ENCODE results near the gene FMN1.

Gene FMN1

GRCh38 chr15:32878869-32879805, 315.4 kb downstream of the FMN1 start:
- no peak for DNase-seq (ENCODE audit: low spot score)
- in situ Hi-C loops (cut with MboI; ENCODE audit: low sequenced_read_pairs, unreplicated experiment) = no loop called here
- no peak for TF ChIP-seq CTCF (IDR thresholded peaks at IDR 0.05; ENCODE audit: borderline replicate concordance, control extremely low read depth, extremely low read depth, insufficient read depth, missing control alignments)

- in situ Hi-C loops (cut with MboI; ENCODE audit: low sequenced_read_pairs, unreplicated experiment) = no loop called here
- no peak for DNase-seq (ENCODE audit: low spot score)
- TF ChIP-seq CTCF (IDR thresholded peaks at IDR 0.05; ENCODE audit: borderline replicate concordance, control extremely low read depth, extremely low read depth, insufficient read depth, missing control alignments) = no peak
Observed at GRCh38 chr15:32878342-32878741, 316.2 kb downstream of the FMN1 start.

GRCh38 chr15:32877252-32878019, 317.1 kb downstream of the FMN1 start:
- no peak for TF ChIP-seq CTCF (IDR thresholded peaks at IDR 0.05; ENCODE audit: borderline replicate concordance, control extremely low read depth, extremely low read depth, insufficient read depth, missing control alignments)
- DNase-seq (ENCODE audit: low spot score) = no peak
- in situ Hi-C loops (cut with MboI; ENCODE audit: low sequenced_read_pairs, unreplicated experiment) = no loop called here

- DNase-seq (ENCODE audit: low spot score) = no peak
- in situ Hi-C loops (cut with MboI; ENCODE audit: low sequenced_read_pairs, unreplicated experiment) = no loop called here
- TF ChIP-seq CTCF (IDR thresholded peaks at IDR 0.05; ENCODE audit: borderline replicate concordance, control extremely low read depth, extremely low read depth, insufficient read depth, missing control alignments) = no peak
Observed at GRCh38 chr15:32873284-32874114, 321.0 kb downstream of the FMN1 start.

- in situ Hi-C loops (cut with MboI; ENCODE audit: low sequenced_read_pairs, unreplicated experiment) = no loop called here
- no peak for DNase-seq (ENCODE audit: low spot score)
- TF ChIP-seq CTCF (IDR thresholded peaks at IDR 0.05; ENCODE audit: borderline replicate concordance, control extremely low read depth, extremely low read depth, insufficient read depth, missing control alignments) = no peak
Observed at GRCh38 chr15:32872621-32873283, 321.8 kb downstream of the FMN1 start.
